HepG2 (cell line): ENCODE measurements around the gene WBP1. TPM values are rescaled to one million over a fixed set of nuclear protein-coding genes. Genes with fewer than 3 reads are reported as not detected.
A peak's percentile ranks its signal among the peaks of the same experiment; 100 is the strongest.

Experiments used
- ARHGAP35 ChIP-seq: sonication (generic); formaldehyde crosslinking; IDR thresholded peaks from 2 replicates; pipeline ENCODE4 v1.9.0; 2022; ENCODE audit warnings: mild to moderate bottlenecking, inconsistent platforms, moderate library complexity, missing genetic modification reagents, borderline replicate concordance
- CEBPZ ChIP-seq: IDR thresholded peaks from 2 replicates; pipeline ENCODE4 v1.6.1; 2012; ENCODE audit warnings: low read length, improper control_type of control experiment
- ELK4 ChIP-seq: sonication (generic); formaldehyde crosslinking; IDR thresholded peaks from 2 replicates; pipeline ENCODE4 v1.9.0; 2021; ENCODE audit warnings: missing genetic modification reagents, borderline replicate concordance
- FOXC1 ChIP-seq: sonication (generic); formaldehyde crosslinking; IDR thresholded peaks from 2 replicates; pipeline ENCODE4 v1.8.0; 2022; ENCODE audit warnings: mild to moderate bottlenecking, missing genetic modification reagents, borderline replicate concordance
- HMGXB4 ChIP-seq, 2 experiments: sonication (generic) in 1 of 2; formaldehyde crosslinking in 1 of 2; IDR thresholded peaks; 2 replicates each; pipeline versions ENCODE4 v1.4.0 to v1.6.1; 2018 to 2020; ENCODE audit warnings: missing genetic modification reagents in 2 of 2, borderline replicate concordance in 1 of 2, low read depth in 1 of 2, mild to moderate bottlenecking in 1 of 2, missing biosample characterization in 1 of 2
- ISL2 ChIP-seq: sonication (generic); formaldehyde crosslinking; IDR thresholded peaks from 2 replicates; pipeline ENCODE4 v1.5.0; 2020; ENCODE audit warnings: missing genetic modification reagents
- MEIS2 ChIP-seq: sonication (generic); formaldehyde crosslinking; IDR thresholded peaks from 2 replicates; pipeline ENCODE4 v1.9.0; 2021; ENCODE audit warnings: mild to moderate bottlenecking, missing genetic modification reagents
- MLXIP ChIP-seq: sonication (generic); formaldehyde crosslinking; IDR thresholded peaks from 2 replicates; pipeline ENCODE4 v1.9.0; 2021; ENCODE audit warnings: missing genetic modification reagents, borderline replicate concordance
- MYC ChIP-seq: sonication (generic); formaldehyde crosslinking; IDR thresholded peaks from 2 replicates; pipeline ENCODE4 v1.9.0; 2021; ENCODE audit warnings: missing genetic modification reagents, borderline replicate concordance
- NFE2 ChIP-seq: sonication (generic); formaldehyde crosslinking; IDR thresholded peaks from 2 replicates; pipeline ENCODE4 v1.4.0; 2020; ENCODE audit warnings: missing genetic modification reagents
- PHF20 ChIP-seq: sonication (generic); formaldehyde crosslinking; IDR thresholded peaks from 2 replicates; pipeline ENCODE4 v1.5.0; 2020; ENCODE audit warnings: mild to moderate bottlenecking, missing genetic modification reagents
- SOX6 ChIP-seq, 2 experiments: fragments of 450-650 bp in 1 of 2; sonication (generic) in 1 of 2; formaldehyde crosslinking in 1 of 2; IDR thresholded peaks; 2 replicates each; pipeline versions ENCODE4 v1.4.0 to v1.6.1; 2017 to 2020; ENCODE audit warnings: antibody characterized with exemption in 1 of 2, mild to moderate bottlenecking in 1 of 2, missing genetic modification reagents in 1 of 2
- ZBTB20 ChIP-seq: sonication (generic); formaldehyde crosslinking; IDR thresholded peaks from 2 replicates; pipeline ENCODE4 v1.8.1; 2023; ENCODE audit warnings: missing genetic modification reagents, low read depth, mild to moderate bottlenecking, borderline replicate concordance
- ZNF136 ChIP-seq: sonication (generic); formaldehyde crosslinking; IDR thresholded peaks from 2 replicates; pipeline ENCODE4 v1.8.1; 2022; ENCODE audit warnings: low read depth, mild to moderate bottlenecking, moderate library complexity, missing genetic modification reagents
- ZNF776 ChIP-seq: sonication (generic); formaldehyde crosslinking; IDR thresholded peaks from 2 replicates; pipeline ENCODE4 v1.4.0; 2020; ENCODE audit warnings: mild to moderate bottlenecking, missing genetic modification reagents
- polyA plus RNA-seq, 8 experiments: library from polyadenylated mRNA; depleted of rRNA in 3 of 8; stranded (reverse) in 7 of 8; unstranded in 1 of 8; fragments of >200 nt; fragmentation: Illumina TruSeq in 4 of 8; extraction: Trizol in 4 of 8; gene quantifications; 2 replicates each; pipeline versions ENCODE4 v1.2.1 to v1.2.3, GENCODE V29; 2011 to 2016; ENCODE audit warnings: low read depth in 4 of 8, missing spikeins in 1 of 8, mixed read lengths in 1 of 8; ENCODE audit not compliant: insufficient read depth in 1 of 8
- total RNA-seq, 5 experiments: library from RNA; depleted of rRNA; stranded (reverse); fragments of >200 nt; fragmentation: Illumina TruSeq; extraction: Trizol; gene quantifications; 2 replicates each; pipeline ENCODE4 v1.2.3, GENCODE V29; 2016; ENCODE audit warnings: low read depth in 1 of 5
- TF ChIP-seq, protein P1 (sequence below): sonication (generic); formaldehyde crosslinking; IDR thresholded peaks from 2 replicates; pipeline ENCODE4 v1.8.1; 2023; ENCODE audit warnings: mild to moderate bottlenecking, moderate library complexity, missing genetic modification reagents

The WBP1 gene
- total and polyA plus RNA-seq, 2 of the 13 experiments (the other 11 are each of a cell fraction or from before 2014, with no cell fraction given): 38.8 to 85.7 TPM

- TF ChIP-seq HMGXB4 (CRISPR knock-in tag; IDR thresholded peaks at IDR 0.05; ENCODE audit: borderline replicate concordance in 1 of 2, low read depth in 1 of 2): peak in 1 of 2 experiments; percentile 25; a peak in 1 of 4 replicates
- TF ChIP-seq CEBPZ: no peak
- 0 out of 2 replicates have a peak, but pooled peaks have one; percentile 8 for TF ChIP-seq ARHGAP35 (CRISPR knock-in tag)
- TF ChIP-seq FOXC1 (CRISPR knock-in tag): peak; percentile 4; the same call in 1 of the 2 replicates
- TF ChIP-seq MEIS2 (CRISPR knock-in tag): 0 out of 2 replicates have a peak, but pooled peaks have one; percentile 27
- no peak for TF ChIP-seq ZNF136
- 0 out of 2 replicates have a peak, but pooled peaks have one; percentile 44 for TF ChIP-seq ZBTB20 (CRISPR knock-in tag)
- TF ChIP-seq, protein P1, sequence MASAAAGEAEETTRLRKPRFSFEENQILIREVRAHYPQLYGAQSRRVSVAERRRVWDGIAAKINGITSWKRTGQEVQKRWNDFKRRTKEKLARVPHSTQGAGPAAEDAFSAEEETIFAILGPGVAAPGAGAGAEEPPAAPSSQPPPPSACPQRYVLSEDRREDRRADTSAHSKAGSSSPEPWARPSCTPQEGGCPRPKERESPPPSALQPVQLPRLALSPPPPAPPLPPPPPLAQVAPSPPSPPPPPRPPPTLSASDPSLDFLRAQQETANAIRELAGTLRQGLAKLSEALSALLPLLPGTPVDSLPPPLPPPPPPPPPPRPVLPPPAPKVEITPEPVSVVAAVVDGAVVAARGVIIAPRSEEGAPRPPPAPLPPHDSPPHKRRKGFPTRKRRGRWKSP (CRISPR knock-in tag): peak; percentile 30; the same call in 1 of the 2 replicates
- no peak for TF ChIP-seq ELK4 (CRISPR knock-in tag)
- 0 out of 2 replicates have a peak, but pooled peaks have one; percentile 48 for TF ChIP-seq ZNF776
- TF ChIP-seq ISL2 (CRISPR knock-in tag): 0 out of 2 replicates have a peak, but pooled peaks have one; percentile 18
- TF ChIP-seq PHF20 (CRISPR knock-in tag): no peak
- no peak for TF ChIP-seq NFE2 (CRISPR knock-in tag)
- 0 out of 2 replicates have a peak, but pooled peaks have one; percentile 7 for TF ChIP-seq MYC (CRISPR knock-in tag)
- TF ChIP-seq SOX6 (IDR thresholded peaks at IDR 0.05): no peak
- peak; percentile 24; the same call in 1 of the 2 replicates for TF ChIP-seq SOX6 (CRISPR knock-in tag; IDR thresholded peaks at IDR 0.05)
- no peak for TF ChIP-seq MLXIP (CRISPR knock-in tag)
Measured at GRCh38 chr2:74499267-74499939, 41.2 kb downstream of the WBP1 start, which contains the start of gene LBX2 (continued).
